Activated T-cell treated with anti-CD3 and anti-CD28 coated beads, Interleukin-2, amount 50 U/mL, for 4 hours (primary cell): ENCODE results near the gene KRTAP22-1. TPM values are rescaled to one million over a fixed set of nuclear protein-coding genes. Genes with fewer than 3 reads are reported as not detected.

Experiments used
- ATAC-seq, 2 donors: fragments of 200-7000 bp; cut with Tn5 transposase; one replicate each; pipeline ENCODE4 v1.10.0; 2021
- DNase-seq: peaks from one replicate; pipeline ENCODE4 v3.0.0-alpha.2; 2020
- H3K27me3 Mint-ChIP-seq: one replicate; pipeline ENCODE4 v1.8.0; 2021; ENCODE audit warnings: low read depth, mixed read lengths
- H3K36me3 Mint-ChIP-seq: one replicate; pipeline ENCODE4 v1.8.0; 2022; ENCODE audit warnings: mixed read lengths; ENCODE audit not compliant: insufficient read depth
- H3K4me1 Mint-ChIP-seq: one replicate; pipeline ENCODE4 v1.8.0; 2021; ENCODE audit warnings: low read depth, mixed read lengths
- H3K4me3 Mint-ChIP-seq: one replicate; pipeline ENCODE4 v1.8.0; 2021; ENCODE audit warnings: mild to moderate bottlenecking, moderate library complexity, mixed read lengths
- H3K9me3 Mint-ChIP-seq: one replicate; pipeline ENCODE4 v1.8.0; 2021; ENCODE audit warnings: mixed read lengths
- total RNA-seq, 3 donors: library from RNA; stranded (reverse); gene quantifications; one replicate each; pipeline ENCODE4 v1.2.1, GENCODE V29; 2021

The KRTAP22-1 gene
- total RNA-seq, 3 donors from 2014 or later, result not detected

DNA sequence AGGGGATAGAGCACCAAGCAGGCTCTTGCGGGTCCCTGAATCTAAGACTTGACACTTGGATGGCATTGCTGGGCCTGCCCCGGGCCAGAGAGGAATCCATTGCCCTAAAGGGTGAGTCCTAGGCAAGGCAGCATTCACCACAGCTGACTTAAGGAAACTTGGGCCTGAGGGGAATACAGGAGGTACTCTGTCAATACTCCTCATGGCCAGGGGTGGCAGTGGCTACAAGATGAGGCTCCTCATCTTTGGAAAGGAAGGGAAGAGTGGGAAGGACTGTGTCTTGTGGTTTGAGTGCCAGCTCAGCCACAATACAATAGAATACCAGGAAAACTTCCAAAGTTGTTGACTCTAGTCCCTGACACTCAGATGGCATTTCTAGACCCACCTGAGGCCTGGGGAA, 5.1 kb downstream of the KRTAP22-1 start:
- Mint-ChIP-seq H3K4me3 (no peak overlapping the region), H3K9me3 (peaks cover 11% of the 10 kb centered on the region), H3K4me1 (no peaks in the 10 kb centered on the region), H3K36me3 (no peaks in the 10 kb centered on the region), H3K27me3 (no peaks in the 10 kb centered on the region)
- DNase-seq (no peak), ATAC-seq (no peak)

DNA sequence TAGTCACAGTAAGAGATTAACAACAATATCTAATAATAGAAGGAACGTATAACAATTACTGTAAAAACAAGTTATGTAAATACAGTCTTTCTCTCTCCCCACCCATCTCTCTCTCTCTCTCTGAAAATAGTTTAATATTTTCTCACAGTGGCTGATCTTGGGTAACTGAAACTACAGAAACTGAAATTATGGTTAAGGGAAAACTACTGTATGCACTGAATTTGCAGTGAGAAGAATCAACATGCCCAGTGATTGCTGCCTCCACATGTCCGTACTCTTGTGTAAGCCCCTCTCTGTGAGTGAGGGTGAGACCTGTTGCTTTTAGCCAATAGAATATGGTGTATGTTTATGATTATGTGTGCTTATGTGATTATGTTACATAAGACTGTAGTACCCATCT, 11.2 kb downstream of the KRTAP22-1 start:
- Mint-ChIP-seq H3K27me3 (no peaks in the 10 kb centered on the region), H3K9me3 (peaks cover 3% of the 10 kb centered on the region), H3K4me1 (no peaks in the 10 kb centered on the region), H3K4me3 (no peak overlapping the region), H3K36me3 (no peaks in the 10 kb centered on the region)
- no peak for ATAC-seq
- no peak for DNase-seq

DNA sequence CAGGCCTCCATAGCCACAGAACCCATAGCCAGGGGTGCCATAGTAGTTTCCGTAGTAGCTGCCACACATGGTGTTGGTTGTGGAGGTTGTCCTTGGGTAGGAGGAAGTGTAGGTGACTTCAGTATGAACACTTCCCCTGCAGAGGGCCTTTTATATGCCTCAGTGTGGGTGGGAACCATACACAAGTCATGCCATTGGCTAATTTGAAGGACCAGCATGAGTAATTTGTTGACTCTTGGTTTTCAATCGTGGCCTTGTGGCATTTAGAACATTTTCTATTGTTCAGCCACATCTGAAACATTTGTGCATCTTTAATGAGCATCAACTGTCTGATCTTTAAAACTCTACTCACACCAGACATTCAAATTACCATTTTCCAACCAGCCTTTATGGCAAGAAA, 12.9 kb downstream of the KRTAP22-1 start, which contains the start of gene KRTAP6-1:
Gene KRTAP6-1, minus strand, starts transcription at position 95 of the 400 bp plus-strand sequence. Its CDS starts 26 bp downstream, at position 69.
- DNase-seq (no peak), ATAC-seq (no peak)
- Mint-ChIP-seq H3K4me3 (no peak within 1 kb of the TSS), H3K4me1 (no peaks in the 10 kb centered on the region), H3K36me3 (no peaks in the 10 kb centered on the region), H3K27me3 (no peaks in the 10 kb centered on the region), H3K9me3 (peaks cover 3% of the 10 kb centered on the region)

DNA sequence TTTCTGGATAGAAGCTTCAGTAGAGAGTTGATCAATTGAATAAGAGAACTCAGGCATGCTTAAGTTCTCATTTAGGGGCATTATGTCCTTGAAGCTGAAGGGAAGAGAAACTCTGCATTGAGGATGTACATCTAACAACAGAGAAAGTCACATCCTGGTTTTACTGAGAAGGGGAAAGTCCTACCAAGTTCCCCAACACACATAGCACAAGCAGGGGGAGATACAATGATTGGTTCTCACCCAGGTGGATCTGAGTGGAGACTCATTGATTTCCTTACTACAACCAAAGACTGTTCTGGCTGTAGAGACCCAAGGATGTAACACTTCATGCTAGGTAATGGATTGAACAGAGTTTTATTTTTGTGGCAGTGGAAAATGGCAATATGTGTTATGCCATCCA, 14.3 kb downstream of the KRTAP22-1 start:
- no peak for ATAC-seq
- DNase-seq, result no peak

DNA sequence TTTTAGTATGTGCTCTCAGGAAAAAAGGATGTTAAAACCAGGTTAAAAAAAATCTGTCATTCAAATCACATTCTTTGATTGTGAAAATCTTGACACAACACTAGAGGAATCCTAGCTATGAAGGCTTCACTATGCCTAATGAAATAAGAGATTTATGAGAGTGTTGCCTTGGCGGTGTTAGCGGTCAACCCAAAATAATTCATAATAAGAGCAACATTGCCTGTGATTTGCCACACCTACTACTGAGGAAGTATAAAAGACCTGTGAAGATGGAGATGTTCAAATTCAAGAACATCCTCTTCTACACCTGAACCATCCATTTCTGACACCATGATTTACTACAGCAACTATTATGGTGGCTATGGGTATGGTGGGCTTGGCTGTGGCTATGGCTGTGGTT, 15.2 kb downstream of the KRTAP22-1 start, which contains the start of gene KRTAP20-1:
Gene KRTAP20-1, plus strand, starts transcription at position 301 of the 400 bp plus-strand sequence. Its CDS starts 30 bp downstream, at position 331.
- no peak within 1 kb of the TSS for H3K4me3 Mint-ChIP-seq
- no peaks in the 10 kb centered on the region for H3K36me3 Mint-ChIP-seq
- H3K9me3 Mint-ChIP-seq, result peaks cover 3% of the 10 kb centered on the region
- DNase-seq (no peak), ATAC-seq (no peak)
- no peaks in the 10 kb centered on the region for H3K4me1 Mint-ChIP-seq
- H3K27me3 Mint-ChIP-seq, result no peaks in the 10 kb centered on the region

More for the DNA sequence above, 14.3 kb downstream of the KRTAP22-1 start:
- Mint-ChIP-seq H3K4me1 (no peaks in the 10 kb centered on the region), H3K27me3 (no peaks in the 10 kb centered on the region), H3K9me3 (peaks cover 3% of the 10 kb centered on the region), H3K4me3 (no peak overlapping the region), H3K36me3 (no peaks in the 10 kb centered on the region)

DNA sequence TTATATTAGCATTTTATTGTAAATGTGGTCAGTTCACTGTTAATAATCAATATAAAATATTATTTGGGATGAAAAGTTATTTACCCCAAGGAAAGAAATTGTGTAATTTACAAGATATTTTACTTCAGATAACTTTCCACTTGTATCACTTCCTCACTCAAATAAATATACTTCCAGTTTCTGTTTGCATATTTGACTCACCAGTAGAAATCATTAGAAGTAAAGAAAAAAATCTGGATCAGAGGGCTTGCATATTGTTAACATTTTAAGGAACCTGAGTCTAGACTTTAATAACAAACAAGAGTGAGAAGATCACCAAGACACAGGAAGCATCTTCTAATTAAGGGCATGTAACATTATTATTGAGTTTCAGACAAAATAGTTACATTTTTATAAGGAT, 19.2 kb downstream of the KRTAP22-1 start:
- Mint-ChIP-seq H3K27me3 (no peaks in the 10 kb centered on the region), H3K4me3 (no peak overlapping the region), H3K9me3 (no peaks in the 10 kb centered on the region), H3K4me1 (no peaks in the 10 kb centered on the region), H3K36me3 (no peaks in the 10 kb centered on the region)
- DNase-seq (no peak), ATAC-seq (no peak)

DNA sequence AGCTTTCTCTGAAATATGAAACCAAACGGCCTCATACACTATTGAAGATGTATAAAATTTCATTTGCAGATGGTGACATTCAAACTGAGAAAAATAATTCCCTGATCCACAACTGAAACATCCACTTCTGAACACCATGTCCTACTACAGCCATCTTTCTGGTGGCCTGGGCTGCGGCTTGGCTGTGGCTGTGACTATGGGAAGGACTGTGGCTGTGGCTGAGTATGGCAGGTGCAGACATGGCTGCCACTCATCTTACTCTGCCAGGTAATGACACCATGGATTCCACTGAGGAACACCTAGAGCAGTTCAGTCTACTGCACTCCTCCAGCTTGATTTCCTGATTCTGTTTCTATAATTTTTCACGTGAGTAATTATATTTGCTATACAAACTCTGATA, 19.6 kb downstream of the KRTAP22-1 start, which contains the start of gene KRTAP20-4:
Gene KRTAP20-4, plus strand, starts transcription at position 106 of the 400 bp plus-strand sequence.
- Mint-ChIP-seq H3K4me3 (no peak within 1 kb of the TSS), H3K9me3 (no peaks in the 10 kb centered on the region), H3K4me1 (no peaks in the 10 kb centered on the region), H3K27me3 (no peaks in the 10 kb centered on the region), H3K36me3 (no peaks in the 10 kb centered on the region)
- no peak for ATAC-seq
- no peak for DNase-seq

DNA sequence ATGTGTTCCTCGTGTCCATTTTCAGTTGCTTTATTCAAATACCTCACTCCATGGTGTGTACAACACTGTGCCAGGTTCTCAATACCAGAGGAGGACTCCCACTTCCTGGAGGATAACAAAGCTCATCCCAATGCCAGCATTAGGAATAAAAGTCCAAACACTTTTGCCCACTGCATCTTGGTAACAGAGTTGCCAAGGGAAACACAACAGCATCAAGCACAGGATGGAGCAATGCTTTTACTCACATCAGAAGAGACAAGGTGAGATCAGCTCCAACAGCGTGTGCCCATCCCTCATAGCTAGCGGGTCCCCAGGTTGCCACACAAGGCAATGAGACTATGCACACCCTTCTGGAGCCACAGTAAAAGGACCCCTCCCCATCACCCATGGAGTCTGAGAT, 22.5 kb downstream of the KRTAP22-1 start:
- no peaks in the 10 kb centered on the region for H3K4me1 Mint-ChIP-seq
- H3K27me3 Mint-ChIP-seq, result no peaks in the 10 kb centered on the region
- no peak for DNase-seq
- no peaks in the 10 kb centered on the region for H3K36me3 Mint-ChIP-seq
- ATAC-seq, result no peak
- no peak overlapping the region for H3K4me3 Mint-ChIP-seq
- no peaks in the 10 kb centered on the region for H3K9me3 Mint-ChIP-seq

DNA sequence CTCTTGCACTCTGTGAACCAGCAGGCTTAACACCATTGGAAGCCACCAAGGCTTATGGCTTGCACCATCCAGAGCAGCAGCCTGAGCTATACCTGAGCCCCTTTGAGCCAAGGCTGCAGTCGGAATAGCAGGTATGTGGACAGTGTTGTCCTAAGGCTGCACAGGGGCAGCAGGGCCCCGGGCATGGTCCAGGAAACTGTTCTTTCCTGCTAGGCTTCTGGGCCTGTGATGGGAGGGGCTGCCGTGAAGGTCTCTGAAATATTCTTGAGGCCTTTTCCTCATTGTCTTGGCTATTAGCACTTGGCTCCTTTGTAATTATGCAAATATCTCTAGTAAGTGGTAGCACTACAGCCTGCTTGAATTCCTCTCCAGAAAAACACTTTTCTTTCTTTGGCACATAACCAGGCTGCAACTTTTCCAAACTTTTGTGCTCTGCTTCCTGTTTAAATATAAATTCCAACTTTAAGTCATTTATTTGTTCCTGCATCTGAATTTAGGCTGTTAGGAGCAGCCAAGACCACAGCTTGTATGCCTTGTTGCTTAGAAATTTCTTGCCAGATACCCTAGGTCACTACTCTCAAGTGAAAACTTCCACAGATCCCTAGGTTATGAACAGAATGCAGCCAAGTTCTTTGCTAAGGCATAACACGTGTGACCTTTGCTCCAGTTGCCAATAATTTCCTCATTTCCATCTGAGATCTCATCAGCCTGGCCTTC, 24.7 kb downstream of the KRTAP22-1 start:
- ATAC-seq (no peak), DNase-seq (no peak)
- no peaks in the 10 kb centered on the region for H3K9me3 Mint-ChIP-seq
- no peaks in the 10 kb centered on the region for H3K36me3 Mint-ChIP-seq
- no peaks in the 10 kb centered on the region for H3K27me3 Mint-ChIP-seq
- H3K4me1 Mint-ChIP-seq, result no peaks in the 10 kb centered on the region
- H3K4me3 Mint-ChIP-seq, result no peak overlapping the region

DNA sequence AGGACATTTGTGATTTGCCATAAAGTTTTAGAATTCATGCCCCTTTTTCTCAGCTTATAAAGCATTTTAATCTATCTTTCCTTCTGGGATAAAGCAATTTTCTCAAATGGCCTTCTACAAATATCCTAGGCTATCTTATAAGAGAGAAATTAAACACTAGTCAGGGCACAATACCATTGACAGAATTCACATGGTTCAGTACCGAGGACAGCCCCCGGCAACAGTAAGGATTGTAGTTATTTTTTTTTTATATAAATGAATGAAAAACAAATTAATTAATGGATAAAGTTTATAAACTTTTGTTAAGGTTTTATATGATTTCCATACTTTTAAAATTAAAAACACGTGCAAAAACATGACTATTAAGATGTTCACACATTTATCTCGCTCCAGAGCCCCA, 27.2 kb downstream of the KRTAP22-1 start:
- ATAC-seq (no peak), DNase-seq (no peak)
- no peaks in the 10 kb centered on the region for H3K27me3 Mint-ChIP-seq
- H3K9me3 Mint-ChIP-seq, result no peaks in the 10 kb centered on the region
- H3K4me3 Mint-ChIP-seq, result no peak overlapping the region
- no peaks in the 10 kb centered on the region for H3K4me1 Mint-ChIP-seq
- no peaks in the 10 kb centered on the region for H3K36me3 Mint-ChIP-seq

DNA sequence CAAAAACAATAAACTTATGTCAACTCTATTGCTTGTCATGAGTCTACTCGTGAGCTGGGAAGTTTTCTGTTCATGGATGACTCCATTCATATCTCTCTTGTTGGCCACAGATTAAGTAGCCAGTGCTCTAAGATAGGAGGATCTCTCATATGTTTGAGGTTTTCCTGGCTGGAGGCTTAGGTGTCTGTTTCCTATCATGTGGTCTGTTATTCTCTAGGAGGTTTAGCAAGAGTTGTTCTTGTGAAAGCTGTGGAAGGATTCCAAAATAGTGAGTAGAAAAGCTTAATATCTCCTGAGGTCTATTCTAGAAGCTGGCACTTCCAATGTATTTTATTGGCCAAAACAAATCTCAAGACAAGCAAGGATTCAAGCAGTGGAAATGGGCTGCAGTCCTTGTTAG, 28.3 kb downstream of the KRTAP22-1 start:
- ATAC-seq, result no peak
- no peaks in the 10 kb centered on the region for H3K9me3 Mint-ChIP-seq
- no peak for DNase-seq

DNA sequence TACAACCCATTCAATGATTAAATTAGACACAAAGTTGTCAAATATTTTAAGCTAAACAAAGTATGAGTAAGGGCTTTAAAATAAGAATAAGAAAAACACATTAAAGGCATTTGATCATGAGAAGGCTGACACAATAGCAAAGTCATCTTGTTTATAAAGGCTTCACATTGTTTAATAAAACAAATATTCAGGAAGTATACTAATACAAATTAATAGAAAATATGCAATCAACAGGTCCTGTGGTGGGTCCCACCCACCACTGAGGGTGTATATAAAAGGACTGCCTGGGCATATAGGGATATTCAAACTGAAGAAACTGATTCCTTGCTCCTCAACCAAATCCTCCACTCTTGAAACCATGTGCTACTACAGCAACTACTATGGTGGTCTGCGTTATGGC, 34.0 kb downstream of the KRTAP22-1 start, which contains the start of gene KRTAP20-2:
Gene KRTAP20-2, plus strand, starts transcription at position 301 of the 400 bp plus-strand sequence. Its CDS starts 58 bp downstream, at position 359.
- no peaks in the 10 kb centered on the region for H3K36me3 Mint-ChIP-seq
- H3K4me3 Mint-ChIP-seq, result no peak within 1 kb of the TSS
- ATAC-seq, result no peak
- no peaks in the 10 kb centered on the region for H3K9me3 Mint-ChIP-seq
- H3K27me3 Mint-ChIP-seq, result no peaks in the 10 kb centered on the region
- H3K4me1 Mint-ChIP-seq, result no peaks in the 10 kb centered on the region
- no peak for DNase-seq

More for the DNA sequence above, 28.3 kb downstream of the KRTAP22-1 start:
- Mint-ChIP-seq H3K4me1 (no peaks in the 10 kb centered on the region), H3K4me3 (no peak overlapping the region), H3K36me3 (no peaks in the 10 kb centered on the region), H3K27me3 (no peaks in the 10 kb centered on the region)

DNA sequence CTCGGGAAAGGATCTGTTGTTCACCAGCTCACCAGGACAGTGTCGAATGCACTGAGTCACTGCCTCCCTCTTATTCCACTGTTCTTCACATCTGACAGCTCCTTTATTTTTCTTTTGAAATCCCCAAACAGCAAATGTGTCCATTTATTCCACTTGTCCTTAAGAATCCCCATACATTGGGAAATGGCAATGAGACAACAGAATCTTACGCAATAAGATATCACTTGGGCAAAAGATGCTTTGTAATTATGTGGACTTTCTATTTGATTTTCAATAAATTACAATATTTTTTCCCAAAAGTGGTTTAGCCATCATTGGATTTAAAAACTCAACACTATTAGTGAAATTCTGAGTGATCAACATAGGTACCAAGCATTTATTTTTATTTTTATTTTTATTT, 37.8 kb downstream of the KRTAP22-1 start:
- no peaks in the 10 kb centered on the region for H3K27me3 Mint-ChIP-seq
- H3K9me3 Mint-ChIP-seq, result no peaks in the 10 kb centered on the region
- DNase-seq, result no peak
- no peaks in the 10 kb centered on the region for H3K4me1 Mint-ChIP-seq
- H3K4me3 Mint-ChIP-seq, result no peak overlapping the region
- H3K36me3 Mint-ChIP-seq, result no peaks in the 10 kb centered on the region
- no peak for ATAC-seq

DNA sequence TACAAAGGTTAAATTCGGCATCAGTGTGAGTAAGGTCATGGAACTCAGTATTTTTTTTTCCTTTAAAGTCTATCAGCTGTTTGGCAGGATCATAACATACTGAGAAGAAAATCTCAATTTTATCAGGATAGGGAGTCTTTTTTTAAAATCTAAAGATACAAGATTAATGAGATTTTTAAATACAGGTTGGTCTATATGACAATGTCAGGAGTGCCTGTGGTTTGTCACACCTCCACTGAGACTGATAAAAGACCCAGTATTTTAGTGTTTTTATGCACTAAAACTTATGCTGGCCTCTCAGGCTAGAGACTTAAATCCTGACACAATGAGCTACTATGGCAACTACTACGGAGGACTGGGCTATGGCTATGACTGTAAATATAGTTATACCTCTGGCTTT, 41.7 kb downstream of the KRTAP22-1 start, which contains the start of gene KRTAP20-3:
Gene KRTAP20-3, plus strand, starts transcription at position 301 of the 400 bp plus-strand sequence.
- peaks cover 10% of the 10 kb centered on the region for H3K9me3 Mint-ChIP-seq
- no peak for ATAC-seq

DNA sequence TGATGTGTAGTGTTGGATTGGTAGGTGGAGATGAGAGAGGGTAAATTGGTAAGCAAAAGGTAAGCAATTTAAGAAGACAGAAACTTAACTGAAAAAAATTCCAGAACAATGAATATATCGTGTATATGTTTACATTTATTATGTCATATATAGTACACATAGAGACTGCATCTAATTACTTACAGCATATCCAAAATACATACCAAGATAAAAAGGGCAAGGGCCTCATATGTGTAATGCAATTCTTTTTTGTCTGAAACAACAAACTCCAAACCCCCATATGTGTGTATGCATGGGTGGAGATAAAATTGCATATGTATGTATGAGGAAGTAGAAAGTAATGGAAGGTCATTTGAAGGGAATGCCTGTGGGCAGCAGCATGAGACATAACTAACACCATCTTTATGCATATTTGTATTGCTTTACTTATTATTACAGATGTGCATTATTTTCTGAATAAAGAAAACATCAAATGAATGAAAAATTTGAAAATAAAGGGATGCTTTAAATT, 46.1 kb downstream of the KRTAP22-1 start:
- Mint-ChIP-seq H3K4me1 (no peaks in the 10 kb centered on the region), H3K4me3 (no peak overlapping the region), H3K27me3 (peaks cover 3% of the 10 kb centered on the region), H3K9me3 (peaks cover 10% of the 10 kb centered on the region), H3K36me3 (no peaks in the 10 kb centered on the region)
- DNase-seq (no peak), ATAC-seq (no peak)

More for the DNA sequence above, 41.7 kb downstream of the KRTAP22-1 start, which contains the start of gene KRTAP20-3:
- Mint-ChIP-seq H3K4me3 (no peak within 1 kb of the TSS), H3K36me3 (no peaks in the 10 kb centered on the region), H3K27me3 (no peaks in the 10 kb centered on the region), H3K4me1 (no peaks in the 10 kb centered on the region)
- DNase-seq, result no peak
